GM10248 (cell line): Measurements from ENCODE around the gene PSMD3.
A peak's percentile ranks its signal among the peaks of the same experiment; 100 is the strongest.

Experiments used
- CTCF ChIA-PET: fragments of 300-600 bp; sonication (Branson Sonifier 250); formaldehyde crosslinking; extraction: SDS; loops from one replicate; lab custom pipeline; 2021; ENCODE audit warnings: antibody characterized with exemption; lab: Yijun Ruan, JAX
- POLR2A ChIA-PET: fragments of 350-650 bp; sonication (Branson Sonifier 250); formaldehyde crosslinking; extraction: SDS; loops from one replicate; lab custom pipeline; 2020; ENCODE audit warnings: antibody characterized with exemption; lab: Yijun Ruan, JAX
- DNase-seq: peaks from one replicate; pipeline ENCODE4 v3.0.0; 2012; ENCODE audit errors: extremely low spot score
- TF ChIP-seq, protein P1 (sequence below): IDR thresholded peaks from 2 replicates; pipeline ENCODE4 v1.5.1; 2012; ENCODE audit warnings: mild to moderate bottlenecking, low read depth; ENCODE audit errors: extremely low read depth, missing control alignments, control extremely low read depth

The PSMD3 gene

DNA sequence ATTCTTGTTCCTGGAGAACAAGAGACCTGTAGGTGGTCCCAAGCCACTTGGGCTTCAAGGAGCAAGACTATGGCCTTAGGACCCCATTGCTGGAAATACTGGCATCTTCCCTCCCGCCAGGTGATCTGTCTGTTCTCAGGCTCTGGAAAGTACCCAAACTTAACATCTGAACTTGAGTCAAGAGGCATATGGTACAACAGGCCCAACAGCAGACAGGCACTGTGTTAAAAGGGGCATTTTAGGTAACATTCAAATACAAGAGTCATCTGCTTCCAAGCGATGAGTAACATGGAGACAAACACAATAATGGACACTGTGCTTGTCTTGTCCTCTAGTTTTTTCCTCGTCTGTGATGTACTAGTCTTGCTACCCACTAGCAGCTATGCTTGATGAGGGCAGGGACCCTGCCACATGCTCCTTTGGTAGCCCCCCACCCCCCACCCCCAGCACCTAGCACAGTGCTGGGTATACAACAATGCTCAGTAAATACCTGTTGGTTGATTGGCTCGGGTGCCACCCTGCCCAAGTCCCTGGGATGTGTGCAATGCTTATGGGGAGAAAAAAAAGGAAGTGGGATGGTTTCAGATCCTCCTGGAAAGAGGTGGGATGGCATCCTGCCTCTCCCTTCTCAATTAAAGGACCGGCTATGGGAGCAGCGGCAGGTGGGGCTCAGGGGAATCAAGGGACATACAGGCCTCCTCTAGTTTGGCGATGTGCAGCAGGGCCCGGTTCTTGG lies 54.0 kb downstream of the PSMD3 start:
- POLR2A ChIA-PET = no interaction called here
- DNase-seq = no peak
- CTCF ChIA-PET = interaction anchor here (1.3 to 11.5 kb wide), 7 partner anchors 8 to 184 kb away, joined by 3 to 137 read pairs (median 5); partner anchors contain the start of genes CSF3 and WIPF2
- TF ChIP-seq, protein P1, sequence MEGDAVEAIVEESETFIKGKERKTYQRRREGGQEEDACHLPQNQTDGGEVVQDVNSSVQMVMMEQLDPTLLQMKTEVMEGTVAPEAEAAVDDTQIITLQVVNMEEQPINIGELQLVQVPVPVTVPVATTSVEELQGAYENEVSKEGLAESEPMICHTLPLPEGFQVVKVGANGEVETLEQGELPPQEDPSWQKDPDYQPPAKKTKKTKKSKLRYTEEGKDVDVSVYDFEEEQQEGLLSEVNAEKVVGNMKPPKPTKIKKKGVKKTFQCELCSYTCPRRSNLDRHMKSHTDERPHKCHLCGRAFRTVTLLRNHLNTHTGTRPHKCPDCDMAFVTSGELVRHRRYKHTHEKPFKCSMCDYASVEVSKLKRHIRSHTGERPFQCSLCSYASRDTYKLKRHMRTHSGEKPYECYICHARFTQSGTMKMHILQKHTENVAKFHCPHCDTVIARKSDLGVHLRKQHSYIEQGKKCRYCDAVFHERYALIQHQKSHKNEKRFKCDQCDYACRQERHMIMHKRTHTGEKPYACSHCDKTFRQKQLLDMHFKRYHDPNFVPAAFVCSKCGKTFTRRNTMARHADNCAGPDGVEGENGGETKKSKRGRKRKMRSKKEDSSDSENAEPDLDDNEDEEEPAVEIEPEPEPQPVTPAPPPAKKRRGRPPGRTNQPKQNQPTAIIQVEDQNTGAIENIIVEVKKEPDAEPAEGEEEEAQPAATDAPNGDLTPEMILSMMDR = no peak

DNA sequence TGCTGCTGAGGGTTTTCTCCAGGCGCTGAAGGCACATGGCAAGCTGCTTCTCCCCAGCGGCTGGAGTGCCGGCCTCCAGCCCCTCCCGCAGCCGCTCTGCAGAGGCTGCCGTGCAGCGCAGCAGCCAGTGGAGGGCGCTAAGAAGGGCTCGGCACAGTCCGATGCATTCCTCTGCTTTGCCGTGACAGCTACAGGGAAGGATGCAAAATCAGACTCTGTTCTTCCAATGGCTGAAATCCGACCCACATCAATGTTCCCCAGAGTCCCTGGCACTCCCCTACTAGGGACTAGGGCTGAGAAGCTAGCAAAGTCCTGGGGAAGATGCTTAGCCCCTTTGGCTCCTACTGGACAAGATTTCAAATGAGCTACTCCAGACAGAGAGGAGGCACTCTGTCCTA lies 54.6 kb downstream of the PSMD3 start:
- TF ChIP-seq, protein P1 = peak; percentile 15
- CTCF ChIA-PET = interaction anchor here (1.3 to 6.6 kb wide), 6 partner anchors 8 to 51 kb away, joined by 5 to 75 read pairs (median 8); partner anchors contain the start of gene CSF3
- DNase-seq = no peak
- POLR2A ChIA-PET = no interaction called here

DNA sequence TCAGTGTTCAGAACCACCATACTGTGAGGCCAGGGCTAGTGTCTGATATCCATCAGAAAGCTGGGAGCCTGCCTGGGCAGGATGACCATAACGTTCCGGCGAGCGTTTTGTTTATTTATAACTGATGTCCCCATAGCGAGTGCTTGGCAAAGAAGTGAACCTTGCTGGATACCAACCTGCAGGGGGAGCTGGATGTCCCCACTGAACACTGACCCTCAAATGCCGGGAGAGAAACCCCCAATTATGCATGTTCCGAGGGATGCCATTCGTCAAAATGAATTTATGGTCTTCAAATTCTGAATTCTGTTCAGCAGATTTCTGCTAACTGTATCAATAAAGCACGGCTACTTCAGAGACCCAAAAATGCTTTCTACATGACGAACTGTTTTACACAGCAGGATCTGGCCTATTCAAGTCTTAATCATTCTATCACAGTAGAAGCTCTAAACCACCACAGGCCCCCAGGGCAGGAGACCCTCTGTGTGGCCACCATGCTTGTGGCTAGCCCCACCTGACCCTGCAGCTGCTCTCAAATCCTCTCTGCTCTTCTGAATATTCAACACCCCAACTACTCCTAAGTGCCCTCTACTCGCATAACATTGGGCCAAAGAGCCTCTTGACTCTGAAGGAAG lies 58.4 kb downstream of the PSMD3 start:
- POLR2A ChIA-PET = no interaction called here
- TF ChIP-seq, protein P1 = peak; percentile 10
- CTCF ChIA-PET = interaction anchor here (0.8 to 6.6 kb wide), 6 partner anchors 9 to 47 kb away, joined by 3 to 75 read pairs (median 3); partner anchors contain the start of gene CSF3
- DNase-seq = no peak

DNA sequence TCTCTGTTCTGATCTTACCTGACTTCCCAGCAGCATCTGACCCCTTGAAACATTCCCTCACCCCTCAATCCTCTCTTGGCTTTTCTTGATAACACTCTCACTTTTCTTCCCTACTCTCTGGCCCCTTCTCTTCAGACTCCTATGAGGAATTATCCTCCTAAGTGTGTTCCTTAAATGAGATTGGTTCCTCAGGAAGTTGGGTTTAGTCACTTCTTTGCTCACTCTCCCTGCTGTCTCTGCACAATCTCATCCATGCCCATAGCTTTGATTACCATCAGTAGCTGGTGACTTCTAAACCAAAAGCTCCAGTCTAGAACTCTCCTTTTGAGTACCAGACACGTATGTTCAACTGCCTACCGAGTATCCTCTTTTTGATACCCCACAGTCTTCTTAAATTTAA lies 60.6 kb downstream of the PSMD3 start:
- no peak for DNase-seq
- POLR2A ChIA-PET = no interaction called here
- CTCF ChIA-PET = interaction anchor here (1.3 to 2.9 kb wide), 6 partner anchors 10 to 128 kb away, joined by 3 to 18 read pairs (median 4); partner anchors contain the start of gene NR1D1
- TF ChIP-seq, protein P1 = no peak
